PC-9 (cell line): ENCODE data around the gene FLNB. TPM values are rescaled to one million over a fixed set of nuclear protein-coding genes. Genes with fewer than 3 reads are reported as not detected.

Experiments used
- BruUV-seq: library from RNA; stranded (reverse); fragments of 400-500 nt; replicated peaks from 2 replicates; lab custom pipeline; 2021; lab: Mats Ljungman, UMichigan
- CTCF ChIA-PET: fragments of 300-600 bp; sonication (Branson Sonifier 250); formaldehyde crosslinking; loops from one replicate; lab custom pipeline; 2022; ENCODE audit warnings: antibody characterized with exemption; lab: Charles Lee
- POLR2A ChIA-PET: fragments of 300-600 bp; sonication (Branson Sonifier 250); formaldehyde crosslinking; loops from one replicate; lab custom pipeline; 2022; ENCODE audit warnings: antibody characterized with exemption; ENCODE audit not compliant: unreplicated experiment; lab: Charles Lee
- DNase-seq, 2 experiments: peaks; one replicate each; pipeline versions ENCODE4 v3.0.0 to v3.0.0-alpha.2; 2015 to 2022; ENCODE audit warnings: mixed read lengths in 1 of 2
- H2AFZ ChIP-seq: fragments of 200-600 bp; sonication (generic); 2 replicates; pipeline ENCODE4 v1.8.1; 2017; ENCODE audit warnings: antibody characterized with exemption
- H3F3A ChIP-seq: fragments of 200-600 bp; sonication (generic); 2 replicates; pipeline ENCODE4 v1.8.1; 2017; ENCODE audit warnings: antibody characterized with exemption, mild to moderate bottlenecking, low read depth; ENCODE audit not compliant: insufficient read depth
- H3K27ac ChIP-seq: fragments of 200-600 bp; sonication (generic); 2 replicates; pipeline ENCODE4 v1.6.1; 2016; ENCODE audit warnings: mixed run types
- H3K27me3 ChIP-seq: fragments of 200-600 bp; sonication (generic); 2 replicates; pipeline ENCODE4 v1.6.1; 2016; ENCODE audit warnings: low read depth, mixed run types; ENCODE audit not compliant: insufficient read depth
- H3K36me3 ChIP-seq: fragments of 200-600 bp; sonication (generic); 2 replicates; pipeline ENCODE4 v1.6.1; 2016; ENCODE audit warnings: low read depth, mixed run types
- H3K4me1 ChIP-seq: fragments of 200-600 bp; sonication (generic); replicated peaks from 2 replicates; pipeline ENCODE4 v1.6.1; 2016; ENCODE audit warnings: mixed run types; ENCODE audit not compliant: insufficient read depth
- H3K4me2 ChIP-seq: fragments of 200-600 bp; sonication (generic); 2 replicates; pipeline ENCODE4 v1.6.1; 2017; ENCODE audit warnings: mixed run types
- H3K4me3 ChIP-seq: fragments of 200-600 bp; sonication (generic); 2 replicates; pipeline ENCODE4 v1.6.1; 2016; ENCODE audit warnings: mixed run types
- H3K79me2 ChIP-seq: fragments of 200-600 bp; sonication (generic); 2 replicates; pipeline ENCODE4 v1.6.1; 2017; ENCODE audit warnings: low read depth, mixed run types
- H3K9me2 ChIP-seq: fragments of 200-600 bp; sonication (generic); 2 replicates; pipeline ENCODE4 v1.8.1; 2017; ENCODE audit warnings: mild to moderate bottlenecking; ENCODE audit not compliant: insufficient read depth
- H3K9me3 ChIP-seq: fragments of 200-600 bp; sonication (generic); 2 replicates; pipeline ENCODE4 v1.8.1; 2016; ENCODE audit warnings: low read depth; ENCODE audit not compliant: insufficient read depth
- H4K20me1 ChIP-seq: fragments of 200-600 bp; sonication (generic); 2 replicates; pipeline ENCODE4 v1.8.1; 2017; ENCODE audit not compliant: insufficient read depth
- CTCF ChIP-seq: fragments of 200-600 bp; sonication (generic); conservative IDR thresholded peaks from 2 replicates; pipeline ENCODE4 v1.6.1; 2017; ENCODE audit warnings: mixed run types, antibody characterized with exemption, mild to moderate bottlenecking, moderate library complexity
- EZH2 ChIP-seq: fragments of 200-600 bp; sonication (generic); IDR thresholded peaks from 2 replicates; pipeline ENCODE4 v1.8.0; 2017; ENCODE audit warnings: antibody characterized with exemption, low read depth
- intact Hi-C: fragments of 100-400 bp; cut with micrococcal nuclease; formaldehyde crosslinking; loops from one replicate; pipeline ENCODE4 v1.10.0; 2022; ENCODE audit not compliant: unreplicated experiment
- total RNA-seq: library from RNA; stranded (reverse); gene quantifications from 2 replicates; pipeline ENCODE4 v1.2.3, GENCODE V29; 2021

FLNB gene
- total RNA-seq, 1 experiment from 2014 or later, result 349 TPM

- intact Hi-C loops, result loop anchor here (5.0 to 10.0 kb wide), 2 partner anchors 227 to 450 kb away; no protein-coding TSS in a partner anchor
- Histone ChIP-seq H3K27ac (no peak overlapping the region), H3K4me2 (no peak overlapping the region), H3F3A (0 out of 2 replicates have a peak, but pooled peaks cover 19% of the 10 kb centered on the region), H3K36me3 (no peaks in the 10 kb centered on the region), H3K9me3 (no peaks in the 10 kb centered on the region), H3K4me3 (no peak overlapping the region), H3K79me2 (no peaks in the 10 kb centered on the region), H3K9me2 (no peaks in the 10 kb centered on the region), H2AFZ (no peak overlapping the region), H4K20me1 (no peaks in the 10 kb centered on the region), H3K27me3 (no peaks in the 10 kb centered on the region), H3K4me1 (peaks cover 28% of the 10 kb centered on the region)
- ChIA-PET POLR2A (no interaction called here), CTCF (no interaction called here)
- BruUV-seq, result no TSS peak
- no peak for DNase-seq
- TF ChIP-seq CTCF, result no peak
- no peak for TF ChIP-seq EZH2
Measured at GRCh38 chr3:58184982-58185360, 176.7 kb downstream of the FLNB start.

- no peaks in the 10 kb centered on the region for H3K9me3 ChIP-seq
- H3K4me2 ChIP-seq, result peak overlapping the region; percentile 50; the same call in 1 of the 2 replicates
- BruUV-seq, result no TSS peak
- H3K4me3 ChIP-seq, result no peak overlapping the region
- H3K27ac ChIP-seq, result no peak overlapping the region
- POLR2A ChIA-PET, result interaction anchor here (0.7 kb wide), 1 partner anchor 46 kb away, joined by 4 read pairs; no protein-coding TSS in a partner anchor
- no peaks in the 10 kb centered on the region for H3K9me2 ChIP-seq
- TF ChIP-seq EZH2 (no peak), CTCF (no peak)
- no peaks in the 10 kb centered on the region for H3K79me2 ChIP-seq
- peaks cover 15% of the 10 kb centered on the region; the same call in 1 of the 2 replicates for H3K4me1 ChIP-seq
- 0 out of 2 replicates have a peak, but pooled peaks cover 4% of the 10 kb centered on the region for H3F3A ChIP-seq
- H4K20me1 ChIP-seq, result no peaks in the 10 kb centered on the region
- intact Hi-C loops, result loop anchor here (5.0 to 10.0 kb wide), 2 partner anchors 224 to 447 kb away; no protein-coding TSS in a partner anchor
- H3K27me3 ChIP-seq, result no peaks in the 10 kb centered on the region
- DNase-seq, result peak in 1 of 2 experiments; percentile 60
- CTCF ChIA-PET, result interaction anchor here (0.5 to 2.1 kb wide), 11 partner anchors 27 to 442 kb away, joined by 3 to 16 read pairs (median 5); partner anchors contain the start of genes HTD2 and RPP14
- no peak overlapping the region for H2AFZ ChIP-seq
- no peaks in the 10 kb centered on the region for H3K36me3 ChIP-seq
Measured at GRCh38 chr3:58188173-58188564, 179.9 kb downstream of the FLNB start.

GRCh38 chr3:58188921-58189451 is 180.8 kb downstream of the FLNB start:
- ChIA-PET POLR2A (no interaction called here), CTCF (interaction anchor here (0.6 to 2.1 kb wide), 3 partner anchors 41 to 117 kb away, joined by 3 to 16 read pairs (median 5); partner anchors contain the start of genes HTD2 and RPP14)
- Histone ChIP-seq H3K27me3 (no peaks in the 10 kb centered on the region), H3K9me3 (no peaks in the 10 kb centered on the region), H3K79me2 (no peaks in the 10 kb centered on the region), H3K4me2 (no peak overlapping the region), H3F3A (0 out of 2 replicates have a peak, but pooled peaks cover 4% of the 10 kb centered on the region), H3K9me2 (no peaks in the 10 kb centered on the region), H2AFZ (no peak overlapping the region), H3K27ac (no peak overlapping the region), H4K20me1 (no peaks in the 10 kb centered on the region), H3K4me1 (peaks cover 15% of the 10 kb centered on the region; the same call in 1 of the 2 replicates), H3K36me3 (no peaks in the 10 kb centered on the region), H3K4me3 (no peak overlapping the region)
- intact Hi-C loops, result loop anchor here (5.0 to 10.0 kb wide), 2 partner anchors 223 to 446 kb away; no protein-coding TSS in a partner anchor
- no TSS peak for BruUV-seq
- no peak for DNase-seq
- TF ChIP-seq EZH2 (no peak), CTCF (no peak)
